Activated CD4-positive, CD25-positive, alpha-beta regulatory T cell treated with anti-CD3 and anti-CD28 coated beads, Interleukin-2, amount 50 U/mL, for 72 hours (primary cell): ENCODE data around the gene GLB1L3.
"Not testable (repeated sequence)": the region's sequence is repeated elsewhere in the genome, so short reads cannot be mapped to it uniquely, and the experiment has no call there.

ENCODE experiments used
- DNase-seq: peaks from one replicate; pipeline ENCODE4 v3.0.0; 2021

Gene GLB1L3

DNA sequence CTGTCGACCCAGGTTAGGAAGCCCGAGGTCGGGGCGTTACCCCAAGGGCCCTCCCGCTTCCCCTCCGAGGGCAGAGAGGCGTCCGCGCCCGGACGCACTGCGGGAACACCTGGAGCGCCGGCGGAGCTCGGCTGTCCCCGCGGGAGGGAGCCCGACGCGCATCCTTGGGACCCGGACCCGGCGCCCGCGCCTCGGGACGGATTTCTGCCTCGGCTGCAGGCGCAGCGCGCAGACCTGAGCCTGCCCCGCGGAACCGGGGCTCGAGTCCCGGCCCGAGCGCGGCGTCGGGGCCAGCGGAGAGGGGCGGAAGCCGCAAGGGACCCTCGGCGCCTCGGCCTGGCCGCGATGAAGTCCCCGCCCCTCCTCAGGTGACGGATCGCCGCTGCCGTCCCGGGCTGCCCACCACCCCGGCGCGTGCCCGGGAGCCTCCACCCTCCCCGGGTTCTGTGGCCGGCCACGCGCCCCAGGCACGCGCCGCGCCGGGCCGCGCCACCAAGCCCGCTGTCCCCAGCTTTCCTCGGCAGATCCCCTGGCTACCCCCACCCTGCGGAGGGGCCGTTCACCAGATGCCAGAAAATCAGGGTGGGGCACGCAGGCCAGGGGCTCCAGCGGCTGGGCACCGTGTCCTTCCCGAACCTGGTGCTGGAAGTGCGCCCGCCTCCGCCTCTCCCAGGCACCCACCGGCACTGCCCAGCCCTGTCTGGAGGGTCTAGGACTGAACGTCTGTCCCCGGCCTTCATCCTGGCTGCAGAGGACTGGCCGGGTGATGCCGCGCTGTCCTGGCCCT is 410 bp downstream of the GLB1L3 start:
- DNase-seq, result peak; percentile 37

DNA sequence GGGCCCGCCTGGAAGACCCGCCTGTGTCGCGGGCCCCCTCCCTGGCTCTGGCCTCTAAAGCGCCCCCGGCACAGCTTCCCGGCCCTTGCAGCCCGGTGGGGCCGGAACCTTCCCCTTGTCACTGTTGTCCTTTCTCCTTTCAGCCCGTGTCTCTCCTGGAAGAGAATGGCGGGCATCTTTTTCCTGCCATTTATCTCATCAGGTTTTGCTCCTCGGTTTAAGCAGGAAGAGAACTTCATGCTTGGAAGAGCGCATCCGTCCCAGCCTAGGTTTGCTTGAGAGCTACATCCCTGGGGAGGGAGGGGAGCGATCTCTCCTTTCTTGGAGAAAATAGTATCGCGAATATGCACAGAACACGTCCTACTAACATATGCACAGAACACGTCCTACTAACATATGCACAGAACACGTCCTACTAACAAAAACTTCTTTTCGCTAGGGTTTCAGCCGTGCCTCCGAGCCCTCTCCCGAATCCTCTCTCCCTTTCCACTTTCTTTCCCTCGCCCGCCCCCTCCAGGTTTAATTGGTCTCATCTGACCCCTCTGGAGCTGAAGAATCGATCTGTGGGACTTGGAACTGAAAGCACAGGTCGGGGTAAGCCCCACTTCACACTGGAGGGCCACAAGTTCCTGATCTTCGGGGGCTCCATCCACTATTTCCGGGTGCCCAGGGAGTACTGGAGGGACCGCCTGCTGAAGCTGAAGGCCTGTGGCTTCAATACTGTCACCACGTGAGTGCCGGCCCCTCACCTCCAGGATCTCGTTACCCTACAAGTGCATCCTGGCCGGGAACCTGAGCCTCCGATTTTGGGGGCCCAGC is 1.2 kb downstream of the GLB1L3 start:
- DNase-seq, result no peak

DNA sequence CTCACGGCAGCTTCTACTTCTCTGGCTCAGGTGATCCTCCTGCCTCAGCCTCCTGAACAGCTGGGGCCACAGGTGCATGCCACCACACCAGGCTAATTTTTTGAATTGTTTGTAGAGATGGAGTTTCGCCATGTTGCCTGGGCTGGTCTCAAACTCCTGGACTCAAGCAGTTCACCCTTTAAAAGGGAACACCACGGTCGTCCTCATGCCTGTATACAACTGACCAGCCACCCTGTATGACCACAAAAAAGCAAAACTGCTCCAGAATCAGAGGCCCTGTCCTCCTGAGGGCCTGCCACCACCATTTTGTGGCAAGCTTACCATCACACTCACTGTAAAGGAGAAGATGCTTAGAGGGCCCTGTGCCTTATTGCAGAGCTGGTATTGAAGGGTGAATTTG is 2.2 kb downstream of the GLB1L3 start:
- no peak for DNase-seq

DNA sequence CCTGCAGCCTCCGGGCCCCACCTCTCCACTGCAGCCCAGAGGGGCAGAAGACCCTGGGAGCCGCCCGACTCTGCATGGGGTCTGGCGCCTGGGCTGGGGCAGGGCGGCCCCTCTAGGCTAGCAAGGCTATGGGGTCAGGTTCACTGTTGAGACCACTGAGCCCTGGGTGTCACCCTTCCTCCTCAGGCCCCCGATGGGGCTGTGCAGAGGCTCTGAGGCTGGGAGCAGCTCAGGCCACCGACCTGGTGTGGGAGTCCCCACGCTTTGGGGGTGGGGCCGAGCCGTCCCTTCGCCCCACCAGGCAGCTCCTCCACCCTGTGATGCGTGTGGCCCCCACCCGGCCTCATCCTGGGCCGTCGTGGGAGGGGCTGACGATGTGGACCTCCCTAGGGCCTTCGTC is 5.5 kb downstream of the GLB1L3 start:
- not testable (repeated sequence) for DNase-seq

DNA sequence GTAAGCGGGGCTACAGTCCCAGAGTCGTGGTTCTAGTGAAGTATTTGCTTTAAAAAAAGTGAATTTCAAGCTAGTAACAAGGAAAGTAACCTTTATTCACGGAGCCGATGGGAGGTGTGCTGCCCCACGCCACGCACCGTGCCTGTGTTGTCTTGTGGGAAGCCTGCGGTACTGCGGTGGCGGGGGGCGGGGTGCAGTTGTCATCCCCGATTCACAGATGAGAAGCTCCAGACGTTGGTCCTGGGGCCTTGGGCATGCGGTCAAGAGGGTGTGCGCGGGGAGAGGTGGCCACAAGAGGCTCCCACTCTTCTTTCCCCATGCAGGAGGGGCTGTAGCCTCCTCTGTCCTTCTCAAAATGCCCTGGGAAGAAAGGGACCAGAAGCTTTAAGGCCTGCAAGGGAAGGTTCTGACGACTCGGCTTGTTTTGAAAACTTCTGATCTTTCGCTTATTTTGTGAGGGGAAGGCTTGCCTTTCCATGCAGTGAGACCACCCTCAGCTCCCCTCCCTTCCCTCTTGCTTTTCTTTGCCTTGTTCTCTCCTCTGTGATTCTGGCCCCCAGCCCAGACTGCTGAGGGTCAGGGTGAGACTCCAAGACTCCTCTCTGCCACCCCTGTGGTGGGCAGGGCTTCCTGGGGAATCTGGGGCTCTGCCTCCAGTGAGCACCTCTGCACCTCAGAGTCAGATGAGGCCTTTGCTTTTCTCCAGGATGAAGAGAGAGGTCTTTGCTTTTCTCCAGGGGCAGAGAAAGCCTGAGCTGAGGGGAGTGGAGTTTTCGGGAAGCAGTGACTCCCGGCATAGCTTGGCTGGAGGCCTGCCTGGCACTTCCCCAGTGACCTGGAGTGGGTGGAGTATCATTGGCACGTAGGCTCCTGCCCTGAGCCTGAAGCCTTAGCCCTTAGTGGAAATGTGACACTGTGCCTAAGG is 6.2 kb downstream of the GLB1L3 start:
- no peak for DNase-seq

DNA sequence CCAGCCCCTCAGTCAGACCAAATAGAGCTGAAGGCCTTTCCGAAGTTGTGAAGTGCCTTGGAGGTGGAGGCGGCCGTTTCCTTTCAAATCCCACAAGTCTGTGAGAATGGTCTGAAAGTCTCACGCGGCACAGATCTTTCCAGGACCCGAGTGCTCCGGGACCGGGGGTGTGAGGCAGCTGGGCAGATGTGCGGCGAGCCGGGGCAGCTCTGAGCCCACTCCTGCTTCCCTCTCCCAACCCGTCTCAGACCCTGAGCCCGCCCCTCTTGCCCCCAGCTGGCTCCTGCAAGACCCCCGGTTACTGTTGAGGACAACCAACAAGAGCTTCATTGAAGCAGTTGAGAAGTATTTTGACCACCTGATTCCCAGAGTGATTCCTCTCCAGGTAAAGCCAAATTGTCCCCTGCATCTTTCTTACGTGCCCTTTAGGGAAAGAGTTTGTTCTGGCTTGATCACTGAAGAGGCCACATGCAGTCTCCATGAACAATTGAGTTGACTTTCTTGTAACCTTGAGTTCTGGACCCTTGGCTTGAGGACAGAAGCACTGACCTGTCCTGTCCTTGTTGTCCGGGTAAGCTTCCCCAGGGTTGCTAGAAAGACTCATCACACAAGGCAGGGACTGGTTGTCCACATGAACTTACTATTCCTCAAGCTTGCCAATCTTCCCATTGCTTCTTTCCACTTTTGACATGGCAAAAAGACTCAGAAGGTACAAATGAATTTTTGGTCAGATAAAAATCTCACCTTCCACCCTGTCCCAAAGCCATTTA is 7.5 kb downstream of the GLB1L3 start:
- DNase-seq, result no peak

DNA sequence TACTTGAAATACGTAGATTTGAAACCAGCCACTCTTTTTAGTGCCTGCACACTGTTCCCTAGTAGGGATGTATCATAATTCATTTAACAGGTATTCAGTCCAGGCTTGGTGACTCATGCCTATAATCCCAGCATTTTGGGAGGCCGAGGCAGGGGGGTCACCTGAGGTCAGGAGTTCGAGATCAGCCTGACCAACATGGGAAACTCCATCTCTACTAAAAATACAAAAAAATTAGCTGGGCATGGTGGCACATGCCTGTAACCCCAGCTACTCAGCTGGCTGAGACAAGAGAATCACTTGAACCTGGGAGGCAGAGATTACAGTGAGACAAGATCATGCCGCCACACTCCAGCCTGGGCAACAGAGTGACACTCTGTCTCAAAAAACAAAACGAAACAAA is 8.2 kb downstream of the GLB1L3 start:
- not testable (repeated sequence) for DNase-seq

DNA sequence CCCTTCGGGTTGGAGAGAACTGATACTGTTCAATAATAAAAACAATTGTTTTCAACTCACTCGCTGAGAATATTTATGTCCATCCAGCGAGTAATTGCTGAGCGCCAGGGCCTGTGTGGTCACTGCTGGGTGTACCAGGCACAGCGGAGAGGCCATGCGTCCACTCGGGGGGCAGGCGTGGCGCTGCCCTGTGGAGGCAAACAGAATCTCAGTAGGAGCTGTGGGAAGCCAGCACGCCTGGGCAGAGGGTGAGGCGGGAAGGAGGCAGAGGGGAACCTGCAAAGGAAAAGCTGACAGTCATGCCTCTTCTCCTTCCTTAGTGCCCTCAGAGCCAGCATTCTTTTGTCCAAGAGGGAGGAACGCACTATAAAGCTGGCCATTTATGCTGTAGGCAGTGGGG is 11.4 kb downstream of the GLB1L3 start:
- DNase-seq, result no peak

DNA sequence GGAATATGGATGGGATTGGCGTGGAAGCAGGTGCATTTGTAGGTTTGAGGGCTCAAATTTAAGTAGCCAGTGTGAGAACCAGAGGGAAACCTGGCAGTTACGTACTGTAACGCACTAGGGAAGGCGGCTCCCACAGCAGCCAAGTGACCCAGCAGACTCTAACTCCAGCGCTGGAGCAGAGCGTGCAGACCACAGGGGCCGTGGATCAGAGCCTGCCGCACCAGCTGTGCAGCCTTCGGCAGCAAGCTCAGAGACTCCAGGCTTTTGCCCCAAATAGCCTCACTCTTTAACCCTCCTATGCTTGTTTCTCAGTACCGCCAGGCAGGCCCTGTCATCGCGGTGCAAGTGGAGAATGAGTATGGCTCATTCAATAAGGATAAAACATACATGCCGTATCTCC is 12.3 kb downstream of the GLB1L3 start:
- no peak for DNase-seq

DNA sequence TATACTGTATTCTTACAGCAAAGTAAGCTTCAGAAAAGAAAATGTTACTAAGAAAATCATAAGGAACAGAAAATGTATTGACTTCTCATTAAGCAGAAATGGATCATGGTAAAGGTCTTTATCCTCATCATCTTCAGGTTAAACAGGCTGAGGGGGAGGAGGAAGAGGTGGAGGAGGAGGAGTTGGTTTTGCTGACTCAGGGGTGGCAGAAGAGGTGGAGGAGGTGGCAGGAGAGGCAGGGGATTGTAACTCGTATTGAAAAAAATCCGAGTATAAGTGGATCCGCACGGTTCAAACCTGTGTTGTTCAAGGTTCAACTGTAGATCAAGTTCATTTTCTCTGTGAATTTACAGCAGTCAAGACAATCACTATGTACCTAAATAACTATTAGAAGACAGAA is 13.0 kb downstream of the GLB1L3 start:
- no peak for DNase-seq

DNA sequence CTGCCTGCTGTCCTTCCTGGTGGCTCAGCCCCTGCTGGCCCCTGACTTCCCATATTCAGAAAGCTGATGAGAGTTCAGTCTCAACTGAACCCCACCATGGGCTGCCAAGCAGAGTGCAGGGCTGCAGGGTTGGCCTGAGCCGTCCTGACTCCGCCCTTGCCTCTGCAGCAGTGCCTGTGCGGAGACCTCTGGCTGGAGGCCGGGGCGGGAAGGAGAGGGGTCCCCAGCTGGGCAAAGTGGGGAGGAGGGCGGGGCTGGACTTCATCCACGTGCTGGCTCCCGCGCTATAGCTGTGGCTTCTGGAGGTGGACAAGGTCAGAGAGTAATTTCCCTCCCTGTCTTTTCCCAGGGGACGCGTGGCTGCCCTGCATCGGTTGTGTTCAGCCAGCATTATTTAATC is 13.6 kb downstream of the GLB1L3 start:
- no peak for DNase-seq

DNA sequence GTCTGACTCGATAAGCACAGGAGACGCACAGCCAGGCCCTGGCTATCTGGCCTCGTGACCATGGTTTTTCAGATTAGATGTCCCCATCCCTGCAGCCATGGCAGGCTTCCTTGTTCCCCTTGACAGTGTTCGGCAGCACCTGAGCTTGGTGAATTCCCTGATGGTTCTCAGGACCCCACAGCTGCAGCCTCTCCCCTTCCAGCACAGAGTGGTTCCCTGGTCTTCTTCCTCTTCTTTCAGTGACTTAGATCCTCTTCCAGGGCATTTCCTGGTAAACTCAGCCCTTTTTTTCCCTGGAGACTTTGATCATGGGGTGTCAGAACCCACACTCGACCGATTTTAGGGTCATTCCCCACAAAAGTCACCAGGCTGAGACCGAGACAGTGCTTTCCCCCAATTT is 14.5 kb downstream of the GLB1L3 start:
- no peak for DNase-seq

DNA sequence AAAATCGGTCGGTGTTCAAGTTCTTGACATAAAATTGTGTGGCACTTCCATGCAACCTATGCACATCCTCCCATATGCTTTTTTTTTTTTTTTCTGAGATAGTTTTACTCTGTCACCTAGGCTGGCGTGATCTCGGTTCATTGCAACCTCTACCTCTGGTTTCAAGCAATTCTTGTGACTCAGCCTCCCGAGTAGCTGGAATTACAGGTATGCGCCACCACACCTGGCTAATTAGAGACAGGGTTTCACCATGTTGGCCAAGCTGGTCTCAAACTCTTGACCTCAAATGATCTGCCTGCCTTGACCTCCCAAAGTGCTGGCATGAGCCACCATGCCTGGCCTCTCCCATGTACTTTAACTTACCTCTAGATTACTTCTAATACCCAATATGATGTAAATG is 15.0 kb downstream of the GLB1L3 start:
- DNase-seq, result no peak

DNA sequence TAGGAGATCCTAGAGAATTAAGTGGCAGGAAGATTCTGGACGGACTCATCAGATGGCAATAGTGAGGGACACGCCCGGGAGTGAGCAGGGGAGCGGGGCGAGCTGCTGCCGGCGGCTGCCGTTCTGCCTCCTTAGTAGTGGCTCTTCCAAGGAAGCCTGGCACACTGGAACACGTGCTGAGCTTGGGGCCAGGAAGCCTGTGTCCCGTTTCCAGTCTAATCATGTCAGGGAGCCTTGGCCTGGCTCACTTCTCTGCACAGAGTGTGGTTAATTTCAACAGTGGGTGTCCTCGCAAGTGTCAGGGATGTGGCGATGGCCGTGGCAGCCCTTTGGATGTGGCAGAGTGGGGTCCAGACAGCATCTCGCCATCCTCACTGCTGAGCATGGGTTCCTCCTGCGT is 16.5 kb downstream of the GLB1L3 start:
- no peak for DNase-seq

DNA sequence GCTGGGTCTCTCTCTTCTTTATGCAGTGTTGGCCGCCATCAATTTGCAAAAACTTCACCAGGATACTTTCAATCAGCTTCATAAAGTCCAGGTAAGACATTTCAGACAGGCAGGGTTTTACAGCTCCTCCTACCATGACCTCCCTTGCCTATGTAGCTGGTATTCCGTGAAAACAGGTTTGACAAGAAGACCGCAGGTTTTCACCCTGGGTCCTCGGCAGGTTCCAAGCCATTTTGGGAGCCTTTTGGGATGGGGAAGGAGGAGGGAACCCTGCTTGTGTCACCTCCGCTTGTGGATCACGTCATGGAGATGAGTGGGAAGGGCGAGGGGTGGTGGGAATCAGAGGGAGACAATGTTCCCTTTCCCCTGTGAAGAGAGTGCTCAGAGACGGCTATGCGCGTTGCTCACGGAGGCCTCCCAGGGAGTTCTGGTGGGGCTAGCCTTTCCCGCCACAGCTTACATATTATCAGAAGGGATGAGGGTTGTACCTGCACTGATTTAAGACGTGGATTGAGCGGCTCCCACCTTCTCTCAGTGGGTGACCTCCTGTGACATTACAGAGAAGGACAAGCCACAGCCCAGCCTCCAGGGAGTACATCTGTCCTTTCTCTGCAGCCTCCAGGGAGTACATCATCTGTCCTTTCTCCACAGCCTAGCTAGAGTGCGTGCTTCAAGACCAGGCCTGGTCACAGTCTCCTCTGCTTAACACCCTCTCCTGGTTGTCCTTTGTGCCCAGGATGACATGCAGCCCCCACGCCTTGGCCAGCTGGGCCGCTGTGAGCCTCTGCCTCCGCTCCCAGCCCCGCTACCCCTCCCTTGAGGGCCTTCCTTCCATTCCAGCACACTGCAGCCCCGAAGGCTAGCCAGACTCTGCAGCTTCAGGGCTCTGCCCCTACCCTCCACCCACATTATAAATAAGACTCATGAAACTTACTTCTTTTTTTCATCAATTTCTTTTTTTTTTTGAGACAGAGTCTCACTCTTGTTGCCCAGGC is 17.2 kb downstream of the GLB1L3 start:
- DNase-seq, result no peak

DNA sequence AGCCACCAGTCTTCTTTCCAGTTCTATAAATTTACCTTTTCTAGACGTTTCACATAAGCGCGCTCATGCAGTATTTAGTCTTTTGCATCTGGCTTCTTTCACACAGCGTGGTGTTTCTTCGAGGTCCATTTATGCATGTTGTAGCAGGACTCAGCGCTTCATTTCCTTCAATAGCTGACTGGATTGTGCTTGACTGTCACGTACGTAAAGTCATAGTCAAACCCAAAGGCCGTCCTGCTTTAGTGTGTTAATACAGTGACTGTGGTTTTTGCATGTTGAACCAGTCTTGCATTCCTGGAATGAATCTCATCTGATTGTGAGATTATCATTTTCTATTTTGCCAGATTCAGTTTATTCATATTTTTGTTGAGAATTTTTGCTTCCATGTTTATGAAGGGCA is 18.5 kb downstream of the GLB1L3 start:
- no peak for DNase-seq

DNA sequence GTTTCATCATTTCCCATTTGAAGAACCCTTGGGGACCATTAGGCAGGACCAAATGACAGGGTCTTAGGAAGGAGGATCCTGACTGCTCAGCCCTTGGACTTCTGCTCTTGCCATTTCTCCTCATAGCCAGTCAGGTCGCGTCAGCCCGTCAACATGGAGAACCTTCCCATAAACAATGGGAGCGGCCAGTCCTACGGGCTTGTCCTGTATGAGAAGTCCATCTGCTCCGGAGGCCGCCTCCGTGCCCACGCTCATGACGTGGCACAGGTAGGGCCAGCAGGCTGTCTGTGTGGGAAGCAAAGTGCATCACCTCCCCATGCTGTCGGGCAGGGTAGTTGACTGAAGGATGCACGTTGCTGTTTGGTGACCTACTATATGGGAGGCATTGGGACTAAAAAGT is 36.0 kb downstream of the GLB1L3 start:
- no peak for DNase-seq

DNA sequence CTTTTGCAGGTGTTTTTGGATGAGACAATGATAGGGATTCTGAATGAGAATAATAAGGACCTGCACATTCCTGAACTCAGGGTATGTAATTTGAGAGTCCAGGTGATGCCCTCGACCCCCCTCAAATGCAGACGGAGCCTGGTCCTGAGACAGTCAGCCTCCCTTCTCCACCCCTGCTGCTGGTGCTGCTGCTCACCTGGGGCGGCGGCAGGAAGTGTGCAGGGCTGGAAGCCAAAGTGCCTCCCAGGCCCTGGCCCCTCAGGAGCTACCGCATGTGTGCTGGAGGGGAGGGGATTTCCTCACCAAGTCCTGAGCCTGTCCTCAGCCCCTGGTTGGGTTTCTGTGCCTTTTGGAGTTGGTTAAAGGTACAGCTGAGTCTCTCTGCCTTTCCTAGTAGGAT is 36.6 kb downstream of the GLB1L3 start:
- no peak for DNase-seq

DNA sequence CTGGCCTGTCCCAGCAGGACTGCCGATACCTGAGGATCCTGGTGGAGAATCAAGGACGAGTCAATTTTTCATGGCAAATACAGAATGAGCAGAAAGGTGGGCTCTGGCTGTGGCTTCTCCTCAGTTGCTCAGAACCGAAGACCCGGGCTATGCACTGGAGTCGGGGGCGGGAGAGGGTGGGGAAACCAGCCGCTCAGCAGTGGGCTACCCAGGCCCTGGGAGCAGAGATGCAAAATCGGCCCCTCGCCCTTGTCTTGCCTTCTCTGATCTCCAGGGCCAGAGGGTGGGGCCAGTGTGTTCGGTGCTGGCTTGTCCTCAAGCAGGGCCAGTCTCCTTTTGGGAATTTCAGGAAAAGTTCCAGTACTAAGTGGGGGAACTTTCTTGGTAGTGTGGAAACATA is 37.2 kb downstream of the GLB1L3 start:
- no peak for DNase-seq

DNA sequence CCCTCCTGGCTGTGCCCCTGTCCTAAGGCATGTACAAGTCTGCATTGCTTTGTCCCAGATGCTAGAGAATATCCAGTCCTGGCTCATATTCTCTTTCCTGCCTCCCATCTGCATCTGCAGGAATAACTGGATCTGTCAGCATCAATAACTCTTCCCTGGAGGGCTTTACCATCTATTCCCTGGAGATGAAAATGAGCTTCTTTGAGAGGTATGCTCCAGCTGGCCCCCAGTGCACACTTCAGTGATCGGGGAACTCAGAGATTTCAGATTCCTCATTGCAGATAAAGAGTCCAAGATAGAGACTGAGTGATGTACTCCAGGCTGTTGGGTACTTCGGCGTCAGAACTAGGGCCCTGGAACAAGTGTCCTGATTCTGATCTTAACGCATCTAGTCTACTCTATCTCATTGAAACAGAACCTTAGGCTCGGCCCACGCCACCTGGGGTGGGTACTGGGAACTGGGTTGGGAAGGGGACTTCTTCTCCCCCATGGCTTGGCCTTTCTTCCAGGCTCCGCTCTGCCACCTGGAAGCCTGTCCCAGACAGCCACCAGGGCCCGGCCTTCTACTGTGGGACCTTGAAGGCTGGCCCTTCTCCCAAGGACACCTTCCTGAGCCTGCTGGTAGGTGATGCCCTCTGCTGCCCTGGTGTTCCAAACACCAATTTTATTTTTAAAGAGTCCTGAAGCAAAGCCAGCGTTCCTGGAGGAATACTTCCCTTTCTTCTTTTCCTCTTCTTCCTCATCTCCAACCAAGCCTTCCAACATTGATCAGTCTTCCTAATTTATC is 37.8 kb downstream of the GLB1L3 start:
- DNase-seq, result no peak
